HG03460 (cell line): ENCODE data around the gene FAM222A.

Source experiments
- ATAC-seq: cut with Tn5 transposase; IDR thresholded peaks from one replicate; pipeline ENCODE4 v1.9.1; 2021; ENCODE audit not compliant: unreplicated experiment

Gene FAM222A

DNA sequence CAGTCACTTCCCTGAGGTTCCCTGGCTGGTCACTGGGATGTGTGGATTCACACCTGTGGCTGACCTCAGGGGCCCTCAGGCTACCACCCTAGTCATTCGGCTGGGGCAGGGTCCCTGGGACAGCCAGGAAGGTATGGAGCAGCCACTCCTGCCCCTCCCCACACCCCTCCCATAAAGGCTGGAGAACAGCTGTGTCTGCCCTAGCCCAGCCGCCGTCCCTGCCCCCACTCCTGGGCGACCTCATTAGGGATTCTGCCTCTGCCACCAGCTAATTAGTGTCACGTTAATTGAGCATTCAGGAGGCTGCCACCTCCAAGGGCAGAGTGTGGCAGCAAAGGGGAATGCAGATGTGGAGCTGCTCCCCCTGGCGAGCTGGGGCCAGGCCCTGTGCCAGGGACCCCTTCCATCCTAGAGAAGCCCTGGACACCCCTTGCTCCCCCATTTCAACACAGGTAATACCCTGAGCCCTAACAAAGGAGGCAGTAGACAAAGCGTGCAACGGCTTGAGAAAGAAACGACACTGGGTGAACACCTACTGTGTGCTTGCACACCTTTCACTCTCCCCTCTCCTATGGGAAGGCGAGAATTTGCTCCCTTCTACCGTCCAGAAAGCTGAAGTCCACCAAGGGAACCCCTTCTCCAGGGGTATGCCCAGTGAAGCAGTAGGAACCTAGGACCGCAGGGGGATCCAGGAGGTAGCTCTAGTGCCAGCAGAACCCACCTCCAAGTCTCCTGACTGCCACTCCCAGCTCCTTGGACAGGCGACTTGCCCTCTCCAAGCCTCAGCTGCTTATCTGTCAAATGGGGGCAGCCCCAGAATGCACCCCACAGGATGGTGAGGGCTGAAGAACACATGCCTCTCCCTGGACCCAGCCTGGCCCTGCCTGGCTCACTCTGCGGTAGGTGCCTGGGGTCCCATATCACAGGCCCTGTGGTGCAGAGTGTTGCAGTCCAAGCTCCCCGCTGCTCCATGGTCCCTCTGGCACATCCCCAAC, 45.1 kb downstream of the FAM222A start:
- no peak for ATAC-seq

DNA sequence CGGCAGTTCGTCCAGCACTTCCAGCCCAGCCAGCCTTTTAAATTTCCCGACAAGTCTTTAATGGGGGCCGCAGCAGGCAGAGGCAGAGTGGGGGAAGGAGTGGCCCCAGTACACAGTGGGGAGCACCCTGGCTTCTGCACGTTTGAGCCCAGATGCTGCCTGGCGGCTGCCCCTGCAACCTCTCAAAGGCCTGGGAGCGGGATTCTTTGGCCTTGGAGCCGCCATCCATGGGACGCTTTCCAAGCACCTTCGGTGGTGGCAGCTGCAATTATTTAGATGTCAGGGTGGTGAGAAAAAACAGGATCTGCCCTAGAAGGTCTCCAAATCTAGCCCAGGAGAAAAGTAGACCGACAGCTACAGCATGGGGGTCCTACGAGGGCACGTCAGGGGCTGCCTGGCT, 46.0 kb downstream of the FAM222A start:
- ATAC-seq = no peak

DNA sequence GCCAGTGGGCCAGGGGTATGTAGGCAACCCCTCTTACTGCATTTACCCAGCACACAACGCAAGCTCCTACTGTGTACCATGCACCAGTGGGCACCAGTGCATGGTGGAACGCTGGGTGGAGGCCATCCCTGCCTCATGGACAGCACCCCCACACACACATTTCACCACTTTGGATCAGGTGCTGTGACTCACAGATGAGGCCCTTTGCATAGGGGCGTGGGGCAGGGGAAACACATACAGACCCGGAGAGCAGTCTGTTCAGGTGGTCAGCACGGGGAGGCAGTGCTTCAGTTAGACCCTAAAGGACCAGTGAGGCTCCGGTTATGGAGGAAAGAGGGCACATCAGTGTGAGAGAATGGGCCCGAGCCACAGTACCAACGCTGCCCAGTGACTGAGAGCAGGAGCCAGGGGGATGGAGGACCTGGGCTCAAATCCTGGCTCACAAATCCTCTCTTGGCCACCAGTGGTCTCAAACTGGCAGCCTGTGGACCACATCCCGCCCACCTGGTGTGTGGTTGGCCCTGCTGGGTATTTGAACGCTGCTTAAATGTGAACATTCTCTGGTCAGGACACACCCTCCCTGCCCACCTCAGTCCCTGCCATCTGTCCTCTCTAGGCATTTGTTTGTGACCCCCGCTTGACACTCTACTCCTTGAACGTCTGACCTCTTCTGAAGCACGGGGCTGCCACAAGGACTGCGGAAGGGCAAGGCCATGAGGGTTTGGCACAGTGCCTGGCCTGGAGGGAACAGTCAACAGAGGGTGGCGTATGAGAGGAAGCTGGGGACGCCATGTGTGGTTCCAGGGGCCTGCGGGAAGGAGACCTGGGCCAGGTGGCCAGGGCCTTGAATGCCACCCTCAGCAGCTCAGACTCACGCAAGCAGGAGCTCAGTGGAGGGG, 46.7 kb downstream of the FAM222A start:
- no peak for ATAC-seq

DNA sequence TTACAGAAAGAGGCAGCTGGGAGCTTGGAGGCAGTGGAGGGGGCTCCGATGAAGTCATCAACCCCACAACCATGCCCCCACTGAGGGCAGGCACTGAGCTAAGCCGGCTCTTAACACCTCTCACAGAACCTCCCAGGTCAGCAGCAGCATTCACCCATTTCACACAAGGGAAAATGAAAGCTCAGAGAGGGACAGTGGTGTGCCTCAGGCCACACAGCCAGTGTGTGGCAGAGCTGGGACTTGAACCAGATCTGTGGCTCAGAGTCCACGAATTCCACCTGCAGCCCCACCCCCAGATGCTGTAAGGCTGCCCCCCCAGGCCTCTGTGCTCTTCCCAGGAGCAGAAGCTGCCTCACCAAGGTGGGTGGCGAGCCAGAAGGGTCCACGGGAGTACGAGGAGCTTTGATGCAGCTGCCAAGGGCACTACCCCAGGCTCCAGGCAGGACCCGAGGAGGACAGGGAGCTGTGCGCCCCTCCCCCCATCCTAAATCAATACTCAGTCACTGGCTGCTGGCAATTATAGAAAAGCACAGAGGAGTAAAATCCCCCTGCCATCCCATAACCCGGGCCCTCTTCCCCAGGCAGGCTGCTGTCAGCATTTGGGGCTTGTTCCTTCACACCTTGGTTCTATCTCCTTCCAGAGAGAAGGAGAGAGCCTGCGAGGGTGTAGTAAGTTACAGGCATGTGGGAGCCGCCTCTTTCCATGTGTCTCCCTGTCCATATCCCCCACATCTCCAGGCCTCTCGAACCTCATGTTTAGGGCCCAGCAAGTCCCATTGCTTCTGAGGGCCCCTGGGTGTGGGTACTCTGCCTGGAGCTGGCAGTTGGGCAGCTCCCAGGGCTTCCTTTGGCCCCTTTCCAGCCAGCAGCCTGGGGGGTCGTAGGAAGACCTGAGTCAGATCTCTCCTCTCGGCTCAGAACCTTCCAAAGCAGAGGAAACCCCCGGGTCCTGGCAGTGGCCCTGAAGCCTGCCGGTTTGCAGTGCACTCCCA, 47.6 kb downstream of the FAM222A start:
- ATAC-seq = no peak

DNA sequence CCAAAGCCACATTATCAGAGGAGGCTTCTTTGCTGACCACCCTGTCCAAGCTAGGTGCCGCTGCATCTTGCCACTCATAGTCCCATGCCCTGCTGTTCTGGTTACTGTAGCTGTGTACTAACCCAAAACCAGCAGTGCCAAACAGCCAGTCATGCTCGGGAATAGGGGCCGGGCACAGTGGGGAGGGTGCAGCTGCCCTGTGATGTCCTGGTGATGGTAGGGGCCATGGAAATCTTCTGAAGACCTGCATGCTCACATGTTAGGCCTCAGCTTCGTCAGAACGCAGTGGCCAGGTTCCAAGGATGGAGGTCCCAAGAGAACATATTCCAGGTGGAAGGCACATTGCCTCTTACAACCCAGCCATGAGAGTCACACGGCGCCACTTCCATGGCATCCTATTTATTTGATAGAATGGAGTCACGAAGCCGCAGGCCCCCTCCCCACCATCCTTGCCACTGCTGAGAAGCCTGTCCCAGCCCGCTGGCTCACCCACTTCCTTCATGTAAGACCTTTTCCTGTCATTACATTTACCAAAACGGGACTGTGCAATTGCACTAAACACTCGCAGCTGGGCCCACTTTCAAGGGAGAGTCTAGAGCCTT, 48.5 kb downstream of the FAM222A start:
- ATAC-seq = no peak

DNA sequence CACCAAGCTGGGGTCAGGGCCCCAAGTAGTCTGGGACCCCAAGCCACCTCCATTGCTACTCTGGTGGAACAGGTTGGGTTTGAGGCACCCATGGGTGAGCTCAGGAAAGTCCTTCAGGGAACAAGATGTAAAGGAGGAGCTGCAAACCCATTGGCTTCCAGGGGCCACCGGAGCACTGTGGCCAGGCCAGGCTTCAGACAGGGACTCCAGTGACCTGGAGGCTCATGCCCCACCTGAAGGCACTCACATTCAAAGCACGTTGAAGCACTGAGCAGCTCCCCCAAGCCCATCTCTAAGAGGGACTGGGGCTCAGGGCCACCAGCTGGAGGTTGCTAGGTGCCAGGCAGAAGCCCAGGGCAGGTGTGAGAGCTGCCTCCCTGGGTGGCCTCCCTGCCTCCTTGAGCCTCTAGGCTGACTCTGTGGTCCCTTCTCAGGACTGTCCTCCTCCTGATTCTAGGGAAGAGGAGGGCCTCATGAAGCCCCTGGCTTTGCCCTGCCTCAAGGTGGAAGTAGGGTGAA, 49.1 kb downstream of the FAM222A start:
- ATAC-seq = no peak

DNA sequence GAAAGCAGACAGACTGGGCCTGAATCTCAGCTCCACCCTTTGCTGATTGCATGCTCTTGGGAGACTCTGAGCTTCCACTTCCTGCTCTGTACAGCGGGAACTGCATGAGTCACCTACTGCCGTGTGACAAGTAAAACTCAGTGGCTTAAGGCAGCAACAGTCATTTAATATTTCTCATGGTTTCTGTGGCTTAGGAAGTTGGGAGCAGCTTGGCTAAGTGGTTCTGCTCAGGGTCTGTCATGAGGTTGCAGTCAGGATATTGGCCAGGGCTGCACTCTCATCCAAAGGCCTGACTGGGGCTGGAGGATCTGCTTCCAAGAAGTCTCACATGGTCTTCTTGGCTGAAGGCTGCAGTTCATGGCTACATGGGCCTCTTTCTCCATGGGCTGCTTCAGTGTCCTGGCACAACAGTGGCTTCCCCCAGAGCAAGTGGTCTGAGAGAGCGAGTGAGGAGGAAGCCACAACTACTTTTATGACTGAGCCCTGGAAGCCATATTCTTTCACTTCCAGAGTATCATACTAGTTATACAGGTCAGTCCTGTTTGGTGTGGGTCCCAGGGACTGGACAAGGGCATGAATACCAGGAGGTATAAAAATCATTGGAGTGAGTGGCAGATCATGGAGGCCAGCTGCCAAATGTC, 49.7 kb downstream of the FAM222A start:
- no peak for ATAC-seq

DNA sequence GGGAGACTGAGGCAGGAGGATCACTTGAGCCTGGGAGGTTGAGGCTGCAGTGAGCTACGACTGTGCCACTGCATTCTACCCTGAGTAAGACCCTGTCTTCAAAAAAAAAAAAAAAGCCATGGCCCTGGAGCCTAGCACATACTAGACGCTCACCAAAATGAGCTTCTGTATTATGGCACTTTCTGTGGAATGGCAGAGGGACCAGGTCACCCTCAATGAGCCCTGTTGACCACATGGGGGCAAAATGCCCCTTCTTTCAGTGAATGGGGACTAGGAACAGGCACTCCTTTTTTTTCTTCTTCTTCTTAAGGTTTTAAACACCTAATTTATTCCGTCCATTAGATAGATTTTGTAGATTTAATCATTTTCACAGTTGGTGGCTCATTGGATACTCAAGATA, 50.5 kb downstream of the FAM222A start:
- no peak for ATAC-seq

DNA sequence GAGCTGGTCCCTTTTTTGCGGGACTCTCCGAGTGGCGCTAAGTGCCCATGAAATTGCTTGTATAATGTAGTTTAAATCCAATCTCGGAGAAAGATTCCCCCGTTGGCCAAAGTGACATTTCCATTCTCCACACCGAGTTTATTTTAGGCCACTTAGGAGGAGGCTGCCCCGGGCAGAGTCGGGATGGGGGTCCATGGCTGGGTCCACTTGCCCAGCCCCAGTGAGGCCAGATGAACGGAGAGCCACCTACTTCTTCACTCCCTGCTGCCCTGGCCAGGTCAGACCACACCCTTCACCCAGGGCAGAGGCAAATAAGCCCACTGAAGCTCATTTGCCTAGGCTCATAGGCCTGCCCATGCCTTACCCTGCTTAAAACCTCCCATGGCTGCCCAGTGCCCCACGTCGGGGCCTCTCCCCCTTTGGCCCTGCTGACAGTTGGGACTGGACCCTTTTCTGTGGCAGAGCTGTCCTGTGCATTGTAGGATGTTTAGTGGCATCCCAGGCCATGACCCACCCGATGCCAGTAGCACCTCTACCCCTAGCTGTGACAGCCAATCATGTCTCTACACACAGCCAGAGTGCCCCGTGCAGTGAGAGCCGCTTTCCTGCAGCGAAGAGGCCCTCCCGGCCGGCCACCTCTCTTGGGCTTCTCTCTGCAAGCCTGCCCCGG, 51.3 kb downstream of the FAM222A start:
- no peak for ATAC-seq

DNA sequence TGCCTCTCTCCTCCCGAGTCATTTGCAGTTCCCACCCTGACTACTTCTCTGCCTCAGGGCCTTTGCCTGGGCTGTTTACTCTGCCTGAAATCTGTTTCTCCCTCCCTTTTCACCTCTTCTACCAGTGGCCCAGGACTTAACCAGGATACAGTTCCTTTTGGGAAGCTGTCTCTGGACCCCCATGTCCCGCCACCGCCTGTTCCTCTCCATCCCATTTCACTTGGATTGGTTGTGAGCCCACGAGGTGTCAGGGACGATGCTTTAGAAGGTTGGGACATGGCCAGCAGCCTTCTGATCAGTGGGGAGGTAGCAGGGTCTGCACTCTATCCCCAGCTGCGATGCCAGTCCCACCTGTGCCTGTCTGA, 51.8 kb downstream of the FAM222A start:
- ATAC-seq = no peak

DNA sequence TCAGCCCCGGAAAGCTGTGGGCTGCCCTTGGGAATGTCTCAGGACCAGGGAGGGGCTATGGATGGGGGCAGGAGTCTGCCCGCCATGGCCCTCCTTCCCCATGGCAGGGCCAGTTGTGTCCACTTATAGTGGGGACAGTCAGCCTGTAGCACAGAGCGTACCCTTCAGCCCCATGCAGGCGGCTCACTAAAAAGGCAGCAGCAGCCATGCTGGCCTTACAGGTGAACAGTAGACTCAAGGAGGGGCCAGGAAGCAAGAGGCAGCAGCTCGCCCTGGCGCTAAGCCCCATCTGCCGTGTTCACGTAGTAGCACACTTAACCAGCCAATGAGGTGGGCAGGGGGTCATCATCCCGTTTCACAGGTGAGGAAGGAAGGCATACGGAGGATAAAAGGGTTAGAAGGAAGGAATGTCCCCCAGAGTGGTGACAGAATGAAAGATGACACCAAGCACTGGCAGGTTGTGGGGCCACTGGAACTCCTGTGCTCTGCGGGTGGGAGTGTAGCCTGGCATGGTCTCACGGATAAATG, 52.7 kb downstream of the FAM222A start:
- ATAC-seq = no peak

DNA sequence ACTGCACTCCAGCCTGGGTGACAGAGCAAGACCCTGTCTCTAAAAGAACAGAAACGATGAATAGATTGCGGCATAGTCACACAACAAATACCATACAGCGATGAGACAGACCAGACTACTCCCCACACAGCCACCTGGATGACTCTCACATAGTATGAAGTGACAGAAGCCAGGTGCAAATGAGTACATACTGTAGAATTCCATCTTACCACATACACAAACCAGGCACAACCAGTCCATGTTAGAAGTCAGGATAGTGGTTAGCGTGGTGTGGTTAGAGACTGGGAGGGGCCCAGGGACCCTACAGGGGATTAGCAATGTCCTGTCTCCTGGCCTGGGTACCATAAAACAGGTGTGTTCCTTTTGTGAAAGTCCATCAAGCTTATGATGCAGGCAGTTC, 53.8 kb downstream of the FAM222A start:
- ATAC-seq = no peak

DNA sequence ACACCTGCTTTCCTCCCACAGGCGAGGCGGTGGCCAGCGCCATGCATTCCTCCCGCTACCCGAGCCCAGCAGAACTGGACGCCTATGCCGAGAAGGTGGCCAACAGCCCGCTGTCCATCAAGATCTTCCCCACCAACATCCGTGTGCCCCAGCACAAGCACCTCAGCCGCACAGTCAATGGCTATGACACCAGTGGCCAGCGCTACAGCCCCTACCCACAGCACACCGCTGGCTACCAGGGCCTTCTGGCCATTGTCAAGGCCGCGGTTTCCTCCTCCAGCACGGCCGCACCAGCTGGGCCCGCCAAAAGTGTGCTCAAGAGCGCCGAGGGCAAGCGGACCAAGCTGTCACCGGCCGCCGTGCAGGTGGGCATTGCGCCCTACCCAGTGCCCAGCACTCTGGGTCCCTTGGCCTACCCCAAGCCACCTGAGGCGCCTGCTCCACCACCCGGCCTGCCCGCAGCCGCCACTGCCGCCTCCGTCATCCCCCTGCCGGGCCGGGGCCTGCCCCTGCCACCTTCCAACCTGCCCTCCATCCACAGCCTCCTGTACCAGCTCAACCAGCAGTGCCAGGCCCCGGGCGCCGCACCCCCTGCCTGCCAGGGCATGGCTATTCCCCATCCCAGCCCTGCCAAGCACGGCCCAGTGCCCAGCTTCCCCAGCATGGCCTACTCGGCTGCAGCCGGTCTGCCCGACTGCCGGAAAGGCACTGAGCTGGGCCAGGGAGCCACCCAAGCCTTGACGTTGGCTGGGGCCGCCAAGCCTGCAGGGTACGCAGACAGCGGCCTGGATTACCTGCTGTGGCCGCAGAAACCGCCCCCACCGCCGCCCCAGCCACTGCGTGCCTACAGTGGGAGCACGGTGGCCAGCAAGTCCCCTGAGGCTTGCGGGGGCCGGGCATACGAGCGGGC, 54.6 kb downstream of the FAM222A start:
- no peak for ATAC-seq

DNA sequence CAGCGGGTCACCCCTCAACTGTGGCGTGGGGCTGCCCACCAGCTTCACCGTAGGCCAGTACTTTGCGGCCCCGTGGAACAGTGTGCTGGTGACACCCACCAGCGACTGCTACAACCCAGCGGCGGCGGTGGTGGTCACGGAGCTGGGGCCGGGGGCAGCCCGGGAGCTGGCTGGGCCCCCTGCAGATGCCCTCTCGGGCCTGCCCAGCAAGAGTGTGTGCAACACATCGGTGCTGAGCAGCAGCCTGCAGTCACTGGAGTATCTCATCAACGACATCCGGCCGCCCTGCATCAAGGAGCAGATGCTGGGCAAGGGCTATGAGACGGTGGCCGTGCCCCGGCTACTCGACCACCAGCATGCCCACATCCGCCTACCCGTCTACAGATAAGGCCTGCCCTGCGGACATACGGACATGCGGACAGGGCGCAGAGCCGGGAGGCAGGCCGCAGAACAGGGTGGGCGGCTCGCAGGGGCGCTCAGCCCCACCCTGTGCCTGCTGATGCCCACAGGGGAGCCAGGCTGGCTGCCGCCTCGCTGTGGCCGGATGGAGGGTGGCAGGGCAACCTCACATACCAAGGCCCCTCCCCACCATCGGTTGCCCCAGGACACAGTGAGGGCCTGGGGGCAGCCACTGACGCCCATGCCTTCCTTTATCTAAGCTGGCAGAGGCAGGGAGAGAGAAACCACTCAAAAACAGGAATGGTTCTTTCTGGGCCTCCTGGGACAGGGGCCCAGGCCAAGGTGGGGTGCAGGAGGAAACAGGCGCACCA, 55.5 kb downstream of the FAM222A start:
- ATAC-seq = no peak

DNA sequence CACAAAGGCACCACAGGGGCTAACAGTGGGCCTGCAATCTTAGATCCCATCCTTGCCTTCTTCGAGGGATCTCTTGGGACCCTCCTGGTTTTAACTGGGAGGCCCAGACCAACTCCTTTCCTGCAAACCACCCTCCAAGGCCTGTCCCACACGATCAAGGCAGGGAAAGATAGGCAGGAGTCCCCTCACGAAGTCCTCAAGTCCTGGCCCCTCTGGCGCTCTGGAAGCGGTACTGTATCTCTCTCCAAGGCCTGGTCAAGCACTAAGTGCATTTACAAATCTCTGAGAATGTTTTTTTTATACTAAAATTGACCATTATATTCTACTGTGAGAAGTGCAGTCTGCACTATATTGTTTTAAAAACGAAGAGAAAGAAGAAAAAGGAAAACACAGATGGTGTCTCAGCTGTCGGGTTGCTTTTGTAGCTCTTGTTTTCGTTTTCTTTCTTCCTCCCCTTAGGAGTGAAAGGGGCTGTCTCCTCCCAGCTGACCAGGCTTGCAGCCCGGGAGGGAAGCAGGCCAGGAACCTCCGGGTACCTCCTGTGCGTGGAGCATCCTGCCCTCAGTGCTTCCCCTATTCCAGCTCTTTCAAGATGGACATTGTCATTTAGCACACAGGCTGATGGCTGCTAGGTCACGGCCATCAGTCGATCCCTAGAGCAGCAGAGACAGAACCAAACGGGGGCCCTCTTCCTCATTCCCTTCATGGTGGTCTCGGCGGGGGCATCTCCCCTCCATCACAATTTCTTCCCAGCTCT, 56.7 kb downstream of the FAM222A start:
- no peak for ATAC-seq
